ENCODE measurements around the gene CCT8L2.
"Not testable (repeated sequence)": the region's sequence is repeated elsewhere in the genome, so short reads cannot be mapped to it uniquely, and the experiment has no call there.

The CCT8L2 gene

DNA sequence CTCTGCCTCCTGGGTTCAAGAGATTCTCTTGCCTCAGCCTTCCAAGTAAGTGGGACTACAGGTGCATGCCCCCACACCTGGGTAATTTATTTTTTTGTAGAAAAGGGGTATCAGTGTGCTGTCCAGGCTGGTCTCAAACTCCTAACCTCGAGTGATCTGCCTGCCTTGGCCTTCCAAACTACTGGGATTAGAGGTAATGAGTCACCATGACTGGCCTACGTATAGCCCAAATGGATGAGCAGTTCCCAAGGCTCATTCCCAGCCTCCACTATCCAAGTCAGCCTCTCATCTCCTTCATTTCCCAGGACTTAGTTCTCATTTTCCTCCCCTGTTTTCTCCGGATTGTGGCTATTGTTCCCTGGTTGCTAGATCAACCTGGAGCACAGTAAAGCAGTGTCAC, 5.6 kb downstream of the CCT8L2 start:
- Histone ChIP-seq H3K36me3 (replicated peaks; ENCODE audit: insufficient read depth, low read length) (no peaks in the 10 kb centered on the region), H2AFZ (ENCODE audit: low read length) (no peak overlapping the region), H3K4me3 (ENCODE audit: low read length) (no peak overlapping the region), H3K9ac (ENCODE audit: low read length) (no peak overlapping the region), H3K27me3 (replicated peaks; ENCODE audit: insufficient read depth, low read length) (no peaks in the 10 kb centered on the region), H3K4me1 (ENCODE audit: low read length) (no peaks in the 10 kb centered on the region), H4K20me1 (ENCODE audit: insufficient read depth, low read length) (no peaks in the 10 kb centered on the region), H3K4me2 (ENCODE audit: low read depth, low read length) (no peak overlapping the region), H3K27ac (ENCODE audit: low read length) (no peak overlapping the region), H3K9me2 (replicated peaks; ENCODE audit: insufficient read depth, low read length) (no peaks in the 10 kb centered on the region), H3K79me2 (ENCODE audit: low read length) (no peaks in the 10 kb centered on the region), H3F3A (ENCODE audit: insufficient read depth, low read length) (no peaks in the 10 kb centered on the region), H3K9me3 (replicated peaks; ENCODE audit: insufficient read depth, low read length) (no peaks in the 10 kb centered on the region)
- TF ChIP-seq EZH2 (optimal IDR thresholded peaks at IDR 0.05; ENCODE audit: low read depth, low read length) (no peak), EZH2phosphoT487 (IDR thresholded peaks at IDR 0.05; ENCODE audit: low read length) (no peak)
- DNase-seq, result no peak

DNA sequence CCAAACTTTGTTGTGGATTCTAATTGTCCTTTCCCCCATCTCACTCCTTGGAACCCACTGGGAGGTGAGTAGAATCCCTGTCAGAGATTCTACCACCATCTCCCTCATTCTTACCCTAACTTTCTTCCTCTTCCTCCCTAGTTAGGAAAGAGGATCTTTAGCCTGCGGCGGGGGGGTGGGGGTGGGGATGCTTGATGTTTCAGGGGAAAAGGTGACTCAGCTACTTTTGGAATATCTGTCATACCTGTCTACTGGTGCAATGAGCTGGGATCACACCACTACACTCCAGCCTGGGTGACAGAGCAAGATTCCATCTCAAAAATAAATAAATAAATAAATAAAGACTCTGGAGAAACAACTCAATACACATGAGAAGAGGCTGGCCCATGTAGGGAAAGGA, 6.4 kb downstream of the CCT8L2 start:
- Histone ChIP-seq H3K4me2 (ENCODE audit: low read depth, low read length) (no peak overlapping the region), H3K27ac (ENCODE audit: low read length) (no peak overlapping the region), H3F3A (ENCODE audit: insufficient read depth, low read length) (no peaks in the 10 kb centered on the region), H3K36me3 (replicated peaks; ENCODE audit: insufficient read depth, low read length) (no peaks in the 10 kb centered on the region), H3K79me2 (ENCODE audit: low read length) (no peaks in the 10 kb centered on the region), H3K4me3 (ENCODE audit: low read length) (no peak overlapping the region), H4K20me1 (ENCODE audit: insufficient read depth, low read length) (no peaks in the 10 kb centered on the region), H3K9ac (ENCODE audit: low read length) (no peak overlapping the region), H3K4me1 (ENCODE audit: low read length) (no peaks in the 10 kb centered on the region), H3K9me3 (replicated peaks; ENCODE audit: insufficient read depth, low read length) (no peaks in the 10 kb centered on the region), H3K27me3 (replicated peaks; ENCODE audit: insufficient read depth, low read length) (no peaks in the 10 kb centered on the region), H3K9me2 (replicated peaks; ENCODE audit: insufficient read depth, low read length) (no peaks in the 10 kb centered on the region), H2AFZ (ENCODE audit: low read length) (no peak overlapping the region)
- TF ChIP-seq, protein P1, sequence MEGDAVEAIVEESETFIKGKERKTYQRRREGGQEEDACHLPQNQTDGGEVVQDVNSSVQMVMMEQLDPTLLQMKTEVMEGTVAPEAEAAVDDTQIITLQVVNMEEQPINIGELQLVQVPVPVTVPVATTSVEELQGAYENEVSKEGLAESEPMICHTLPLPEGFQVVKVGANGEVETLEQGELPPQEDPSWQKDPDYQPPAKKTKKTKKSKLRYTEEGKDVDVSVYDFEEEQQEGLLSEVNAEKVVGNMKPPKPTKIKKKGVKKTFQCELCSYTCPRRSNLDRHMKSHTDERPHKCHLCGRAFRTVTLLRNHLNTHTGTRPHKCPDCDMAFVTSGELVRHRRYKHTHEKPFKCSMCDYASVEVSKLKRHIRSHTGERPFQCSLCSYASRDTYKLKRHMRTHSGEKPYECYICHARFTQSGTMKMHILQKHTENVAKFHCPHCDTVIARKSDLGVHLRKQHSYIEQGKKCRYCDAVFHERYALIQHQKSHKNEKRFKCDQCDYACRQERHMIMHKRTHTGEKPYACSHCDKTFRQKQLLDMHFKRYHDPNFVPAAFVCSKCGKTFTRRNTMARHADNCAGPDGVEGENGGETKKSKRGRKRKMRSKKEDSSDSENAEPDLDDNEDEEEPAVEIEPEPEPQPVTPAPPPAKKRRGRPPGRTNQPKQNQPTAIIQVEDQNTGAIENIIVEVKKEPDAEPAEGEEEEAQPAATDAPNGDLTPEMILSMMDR (IDR thresholded peaks at IDR 0.05; ENCODE audit: low read length), result no peak
- TF ChIP-seq EZH2 (optimal IDR thresholded peaks at IDR 0.05; ENCODE audit: low read depth, low read length) (no peak), EZH2phosphoT487 (IDR thresholded peaks at IDR 0.05; ENCODE audit: low read length) (no peak)
- DNase-seq, result no peak

DNA sequence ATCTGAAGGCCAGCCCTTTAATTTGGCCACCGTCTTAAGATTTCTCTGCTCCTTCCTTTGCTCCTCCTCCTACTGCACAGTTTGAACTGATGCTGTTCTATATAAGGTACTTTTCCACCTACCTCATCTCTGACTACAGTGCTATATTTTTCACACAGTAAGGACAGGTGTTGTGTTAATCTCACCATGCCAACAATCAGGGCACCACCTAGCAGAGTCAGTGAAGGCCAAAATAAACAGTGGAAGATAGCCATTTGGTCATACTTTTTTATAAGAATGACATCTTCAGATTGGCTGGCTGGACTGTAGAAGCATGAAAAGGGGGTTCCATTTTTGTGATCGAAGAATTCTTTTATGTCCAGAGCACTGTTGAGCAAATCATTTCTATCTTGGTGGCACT, 11.7 kb downstream of the CCT8L2 start:
- not testable (repeated sequence) for H3K4me1 ChIP-seq (ENCODE audit: low read length); H3K79me2 ChIP-seq (ENCODE audit: low read length); H3K9me2 ChIP-seq (replicated peaks; ENCODE audit: insufficient read depth, low read length); H3K9ac ChIP-seq (ENCODE audit: low read length); H2AFZ ChIP-seq (ENCODE audit: low read length); H3K27ac ChIP-seq (ENCODE audit: low read length); H3K4me3 ChIP-seq (ENCODE audit: low read length); H3K27me3 ChIP-seq (replicated peaks; ENCODE audit: insufficient read depth, low read length); H4K20me1 ChIP-seq (ENCODE audit: insufficient read depth, low read length); DNase-seq; H3K36me3 ChIP-seq (replicated peaks; ENCODE audit: insufficient read depth, low read length); H3K4me2 ChIP-seq (ENCODE audit: low read depth, low read length); H3K9me3 ChIP-seq (replicated peaks; ENCODE audit: insufficient read depth, low read length); H3F3A ChIP-seq (ENCODE audit: insufficient read depth, low read length)

DNA sequence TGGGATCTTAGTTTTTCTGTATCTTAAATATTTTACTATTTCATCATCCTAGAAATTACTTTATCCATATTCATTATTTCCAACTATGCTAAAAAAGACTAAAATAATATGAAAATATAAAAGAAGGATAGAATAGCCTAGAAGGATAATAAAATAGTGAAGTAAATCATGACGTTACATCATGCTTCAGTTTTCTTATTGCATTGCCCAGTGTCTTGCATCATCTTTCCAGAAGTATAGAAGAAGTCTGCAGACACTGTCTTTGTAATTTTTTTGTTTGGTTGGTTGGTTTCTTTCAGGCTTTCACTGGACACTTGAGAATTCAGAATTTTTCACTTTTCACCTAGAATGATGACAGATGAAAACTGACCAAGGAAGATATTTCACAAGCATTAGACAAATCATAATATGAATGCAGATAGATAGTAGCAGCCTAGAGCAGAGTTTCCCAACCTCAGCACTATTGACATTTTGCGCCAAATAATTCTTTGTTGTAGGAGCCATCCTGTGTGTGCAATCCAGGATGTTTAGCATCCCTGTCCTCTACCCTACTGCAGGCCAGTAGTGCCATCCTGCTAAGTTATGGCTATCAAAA, 23.3 kb downstream of the CCT8L2 start:
- H3K79me2 ChIP-seq (ENCODE audit: low read length); H3K4me3 ChIP-seq (ENCODE audit: low read length); H3K4me1 ChIP-seq (ENCODE audit: low read length); H4K20me1 ChIP-seq (ENCODE audit: insufficient read depth, low read length); H3K27ac ChIP-seq (ENCODE audit: low read length); H3K9me3 ChIP-seq (replicated peaks; ENCODE audit: insufficient read depth, low read length); DNase-seq; H2AFZ ChIP-seq (ENCODE audit: low read length); H3K4me2 ChIP-seq (ENCODE audit: low read depth, low read length); H3F3A ChIP-seq (ENCODE audit: insufficient read depth, low read length); H3K27me3 ChIP-seq (replicated peaks; ENCODE audit: insufficient read depth, low read length); H3K36me3 ChIP-seq (replicated peaks; ENCODE audit: insufficient read depth, low read length); H3K9ac ChIP-seq (ENCODE audit: low read length); H3K9me2 ChIP-seq (replicated peaks; ENCODE audit: insufficient read depth, low read length): not testable (repeated sequence)

DNA sequence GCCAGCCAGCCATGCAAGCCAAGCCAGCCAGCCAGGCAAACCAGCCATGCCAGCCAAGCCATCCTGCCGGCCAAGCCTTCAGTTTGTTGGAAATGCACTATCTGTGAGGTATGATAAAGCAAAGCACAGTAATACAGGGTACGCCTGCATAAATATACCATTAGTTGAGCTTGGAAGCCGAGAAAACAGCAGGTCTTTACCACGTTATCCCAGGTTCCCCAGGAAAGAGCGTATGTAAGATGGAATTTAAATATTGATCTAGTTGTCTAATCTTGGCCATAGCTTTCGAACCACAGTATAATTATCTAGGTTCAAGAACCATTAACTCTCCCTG, 24.2 kb downstream of the CCT8L2 start:
- TF ChIP-seq EZH2phosphoT487 (IDR thresholded peaks at IDR 0.05; ENCODE audit: low read length), result no peak
- TF ChIP-seq EZH2 (optimal IDR thresholded peaks at IDR 0.05; ENCODE audit: low read depth, low read length), result no peak
- TF ChIP-seq, protein P1 (IDR thresholded peaks at IDR 0.05; ENCODE audit: low read length), result no peak
- no peak for DNase-seq
- Histone ChIP-seq H3K79me2 (ENCODE audit: low read length) (no peaks in the 10 kb centered on the region), H3K27ac (ENCODE audit: low read length) (no peak overlapping the region), H3K36me3 (replicated peaks; ENCODE audit: insufficient read depth, low read length) (no peaks in the 10 kb centered on the region), H3K4me3 (ENCODE audit: low read length) (no peak overlapping the region), H3K4me2 (ENCODE audit: low read depth, low read length) (no peak overlapping the region), H4K20me1 (ENCODE audit: insufficient read depth, low read length) (no peaks in the 10 kb centered on the region), H3K9ac (ENCODE audit: low read length) (no peak overlapping the region), H3K27me3 (replicated peaks; ENCODE audit: insufficient read depth, low read length) (no peaks in the 10 kb centered on the region), H3K9me2 (replicated peaks; ENCODE audit: insufficient read depth, low read length) (no peaks in the 10 kb centered on the region), H3F3A (ENCODE audit: insufficient read depth, low read length) (no peaks in the 10 kb centered on the region), H2AFZ (ENCODE audit: low read length) (no peak overlapping the region), H3K4me1 (ENCODE audit: low read length) (no peaks in the 10 kb centered on the region), H3K9me3 (replicated peaks; ENCODE audit: insufficient read depth, low read length) (no peaks in the 10 kb centered on the region)

DNA sequence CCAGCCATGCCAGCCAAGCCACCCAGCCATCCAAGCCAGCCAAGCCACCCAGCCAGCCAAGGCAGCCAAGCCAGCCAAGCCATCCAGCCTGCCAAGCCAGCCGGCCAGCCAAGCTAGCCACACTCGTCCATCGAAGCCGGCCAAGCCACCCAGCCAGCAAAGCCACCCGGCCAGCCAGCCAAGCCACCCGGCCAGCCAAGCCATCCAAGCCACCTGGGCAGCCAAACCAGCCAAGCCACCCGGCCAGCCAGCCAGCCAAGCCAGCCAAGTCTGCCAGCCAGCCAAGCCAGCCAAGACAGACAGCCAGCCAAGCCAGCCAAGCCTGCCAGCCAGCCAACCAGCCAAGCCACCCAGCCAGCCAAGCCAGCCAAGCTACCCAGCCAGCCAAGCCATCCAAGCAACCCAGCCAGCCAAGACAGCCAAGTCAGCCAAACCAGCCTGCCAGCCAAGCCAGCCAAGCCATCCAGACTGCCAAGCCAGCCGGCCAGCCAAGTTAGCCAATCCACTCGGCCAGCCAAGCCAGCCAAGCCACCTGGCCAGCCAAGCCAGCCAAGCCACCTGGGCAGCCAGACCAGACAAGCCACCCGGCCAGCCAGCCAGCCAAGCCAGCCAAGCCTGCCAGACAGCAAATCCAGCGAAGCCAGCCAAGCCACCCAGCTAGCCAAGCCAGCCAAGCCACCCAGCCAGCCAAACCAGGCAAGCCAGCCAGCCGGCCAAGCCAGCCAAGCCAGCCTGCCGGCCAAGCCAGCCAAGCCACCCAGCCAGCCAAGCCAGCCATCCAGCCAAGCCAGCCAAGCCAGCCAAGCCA, 24.8 kb downstream of the CCT8L2 start:
- not testable (repeated sequence) for H3K4me1 ChIP-seq (ENCODE audit: low read length); H4K20me1 ChIP-seq (ENCODE audit: insufficient read depth, low read length); H3K27ac ChIP-seq (ENCODE audit: low read length); H3K9me2 ChIP-seq (replicated peaks; ENCODE audit: insufficient read depth, low read length); H3K79me2 ChIP-seq (ENCODE audit: low read length); H3K9me3 ChIP-seq (replicated peaks; ENCODE audit: insufficient read depth, low read length); H3K4me2 ChIP-seq (ENCODE audit: low read depth, low read length); H3F3A ChIP-seq (ENCODE audit: insufficient read depth, low read length); DNase-seq; H3K4me3 ChIP-seq (ENCODE audit: low read length); H3K27me3 ChIP-seq (replicated peaks; ENCODE audit: insufficient read depth, low read length); H3K36me3 ChIP-seq (replicated peaks; ENCODE audit: insufficient read depth, low read length); H3K9ac ChIP-seq (ENCODE audit: low read length); H2AFZ ChIP-seq (ENCODE audit: low read length)
